HEK293 (cell line): Measurements from ENCODE around the gene HHAT.

Source experiments
- CTCF ChIA-PET: fragments of 350-600 bp; formaldehyde crosslinking; extraction: SDS; loops from one replicate; lab custom pipeline; 2021; ENCODE audit warnings: antibody characterized with exemption; lab: Yijun Ruan, JAX
- POLR2A ChIA-PET: fragments of 300-600 bp; formaldehyde crosslinking; extraction: SDS; loops from one replicate; lab custom pipeline; 2020; ENCODE audit warnings: antibody characterized with exemption, inconsistent platforms; lab: Yijun Ruan, JAX
- H3K27ac ChIP-seq: fragments of 200-500 bp; sonication (Bioruptor generic); 2 replicates; pipeline ENCODE4 v1.5.1; 2014; ENCODE audit warnings: low read depth, low read length, control low read depth, inconsistent platforms; ENCODE audit errors: extremely low read depth
- H3K36me3 ChIP-seq, 2 experiments: fragments of 200-500 bp in 1 of 2; sonication (Bioruptor generic) in 1 of 2; 1 replicate in 1 of 2; 2 replicates in 1 of 2; pipeline ENCODE4 v1.5.1; 2014 to 2017; ENCODE audit warnings: inconsistent platforms in 2 of 2, low read length in 2 of 2; ENCODE audit not compliant: control insufficient read depth in 2 of 2, insufficient read depth in 1 of 2
- H3K4me1 ChIP-seq: fragments of 200-500 bp; sonication (Bioruptor generic); 2 replicates; pipeline ENCODE4 v1.5.1; 2014; ENCODE audit warnings: mild to moderate bottlenecking, low read length, inconsistent platforms; ENCODE audit not compliant: control insufficient read depth, insufficient read depth
- H3K4me3 ChIP-seq: 2 replicates; pipeline ENCODE4 v1.5.1; 2011; ENCODE audit warnings: low read depth, mild to moderate bottlenecking, control low read depth, low read length, moderate library complexity
- H3K9me3 ChIP-seq: fragments of 200-500 bp; sonication (Bioruptor generic); 2 replicates; pipeline ENCODE4 v1.5.1; 2014; ENCODE audit warnings: low read depth, low read length, inconsistent platforms; ENCODE audit not compliant: control insufficient read depth, insufficient read depth
- GLIS2 ChIP-seq: fragments of 450-650 bp; formaldehyde crosslinking; IDR thresholded peaks from 2 replicates; pipeline ENCODE4 v1.5.1; 2016; ENCODE audit warnings: missing biosample characterization, missing genetic modification characterization
- IKZF3 ChIP-seq: fragments of 450-650 bp; IDR thresholded peaks from 2 replicates; pipeline ENCODE4 v1.5.0; 2018; ENCODE audit warnings: missing biosample characterization, mild to moderate bottlenecking, missing genetic modification characterization, moderate library complexity
- MYNN ChIP-seq: fragments of 450-650 bp; formaldehyde crosslinking; IDR thresholded peaks from 2 replicates; pipeline ENCODE4 v1.5.1; 2016; ENCODE audit warnings: missing biosample characterization, missing genetic modification characterization, borderline replicate concordance
- PRDM4 ChIP-seq: fragments of 450-650 bp; formaldehyde crosslinking; IDR thresholded peaks from 2 replicates; pipeline ENCODE4 v1.5.1; 2017; ENCODE audit warnings: missing biosample characterization, missing genetic modification characterization
- SCRT2 ChIP-seq: fragments of 450-650 bp; formaldehyde crosslinking; IDR thresholded peaks from 2 replicates; pipeline ENCODE4 v1.5.1; 2016; ENCODE audit warnings: missing biosample characterization, missing genetic modification characterization
- TCF7L2 ChIP-seq: IDR thresholded peaks from 2 replicates; pipeline ENCODE4 v1.6.1; 2011; ENCODE audit warnings: low read depth, mild to moderate bottlenecking, inconsistent platforms, low read length, moderate library complexity, borderline replicate concordance
- ZBTB21 ChIP-seq: fragments of 450-650 bp; formaldehyde crosslinking; IDR thresholded peaks from 2 replicates; pipeline ENCODE4 v1.5.1; 2017; ENCODE audit warnings: missing biosample characterization, missing genetic modification characterization
- ZBTB48 ChIP-seq: fragments of 450-650 bp; formaldehyde crosslinking; IDR thresholded peaks from 2 replicates; pipeline ENCODE4 v1.5.1; 2016; ENCODE audit warnings: missing biosample characterization, missing genetic modification characterization
- ZFP3 ChIP-seq: fragments of 450-650 bp; formaldehyde crosslinking; IDR thresholded peaks from 2 replicates; pipeline ENCODE4 v1.5.1; 2016; ENCODE audit warnings: low read depth, missing biosample characterization, missing genetic modification characterization
- ZIC2 ChIP-seq: fragments of 450-650 bp; formaldehyde crosslinking; IDR thresholded peaks from 2 replicates; pipeline ENCODE4 v1.5.1; 2016; ENCODE audit warnings: missing biosample characterization, missing genetic modification characterization
- ZNF155 ChIP-seq: fragments of 450-650 bp; formaldehyde crosslinking; IDR thresholded peaks from 2 replicates; pipeline ENCODE4 v1.5.1; 2016; ENCODE audit warnings: missing biosample characterization, missing genetic modification characterization
- ZNF184 ChIP-seq: fragments of 450-650 bp; IDR thresholded peaks from 2 replicates; pipeline ENCODE4 v1.5.1; 2018; ENCODE audit warnings: missing biosample characterization, mild to moderate bottlenecking, missing genetic modification characterization
- ZNF292 ChIP-seq: fragments of 450-650 bp; formaldehyde crosslinking; IDR thresholded peaks from 2 replicates; pipeline ENCODE4 v1.5.1; 2016; ENCODE audit warnings: low read depth, missing biosample characterization, missing genetic modification characterization, borderline replicate concordance
- ZNF302 ChIP-seq: fragments of 450-650 bp; formaldehyde crosslinking; IDR thresholded peaks from 2 replicates; pipeline ENCODE4 v1.5.1; 2016; ENCODE audit warnings: missing biosample characterization, missing genetic modification characterization, low read depth
- ZNF514 ChIP-seq: fragments of 450-650 bp; formaldehyde crosslinking; IDR thresholded peaks from 2 replicates; pipeline ENCODE4 v1.5.1; 2016; ENCODE audit warnings: missing biosample characterization, missing genetic modification characterization
- ZNF529 ChIP-seq: fragments of 450-650 bp; formaldehyde crosslinking; IDR thresholded peaks from 2 replicates; pipeline ENCODE4 v1.5.1; 2017; ENCODE audit warnings: missing genetic modification characterization, missing biosample characterization; ENCODE audit not compliant: insufficient replicate concordance
- ZNF585B ChIP-seq: fragments of 450-650 bp; formaldehyde crosslinking; IDR thresholded peaks from 2 replicates; pipeline ENCODE4 v1.5.1; 2016; ENCODE audit warnings: missing biosample characterization, missing genetic modification characterization
- ZNF626 ChIP-seq: fragments of 450-650 bp; sonication (Bioruptor Pico); formaldehyde crosslinking; IDR thresholded peaks from 2 replicates; pipeline ENCODE4 v1.5.1; 2018; ENCODE audit warnings: missing biosample characterization, missing genetic modification characterization, inconsistent platforms
- ZNF645 ChIP-seq: fragments of 450-650 bp; formaldehyde crosslinking; IDR thresholded peaks from 2 replicates; pipeline ENCODE4; 2016; ENCODE audit warnings: missing biosample characterization, missing genetic modification characterization
- ZNF664 ChIP-seq: fragments of 450-650 bp; formaldehyde crosslinking; IDR thresholded peaks from 2 replicates; pipeline ENCODE4 v1.5.1; 2016; ENCODE audit warnings: missing biosample characterization, missing genetic modification characterization
- ZNF791 ChIP-seq: fragments of 450-650 bp; formaldehyde crosslinking; IDR thresholded peaks from 2 replicates; pipeline ENCODE4 v1.5.1; 2016; ENCODE audit warnings: missing biosample characterization, missing genetic modification characterization
- ZNF830 ChIP-seq: fragments of 450-650 bp; IDR thresholded peaks from 2 replicates; pipeline ENCODE4 v1.5.0; 2018; ENCODE audit warnings: missing biosample characterization, missing genetic modification characterization, low read depth, mild to moderate bottlenecking, moderate library complexity
- ZSCAN30 ChIP-seq: fragments of 450-650 bp; IDR thresholded peaks from 2 replicates; pipeline ENCODE4 v1.5.1; 2018; ENCODE audit warnings: missing biosample characterization, mild to moderate bottlenecking, missing genetic modification characterization, moderate library complexity
- ZSCAN4 ChIP-seq: fragments of 450-650 bp; formaldehyde crosslinking; IDR thresholded peaks from 2 replicates; pipeline ENCODE4 v1.5.1; 2017; ENCODE audit warnings: missing biosample characterization, missing genetic modification characterization
- ZSCAN5A ChIP-seq: fragments of 450-650 bp; formaldehyde crosslinking; IDR thresholded peaks from 2 replicates; pipeline ENCODE4 v1.5.1; 2016; ENCODE audit warnings: missing biosample characterization, missing genetic modification characterization
- TF ChIP-seq, protein P1 (sequence below): fragments of 450-650 bp; formaldehyde crosslinking; IDR thresholded peaks from 2 replicates; pipeline ENCODE4 v1.5.1; 2017; ENCODE audit warnings: missing biosample characterization, missing genetic modification characterization
- TF ChIP-seq, protein P2 (sequence below): fragments of 450-650 bp; formaldehyde crosslinking; IDR thresholded peaks from 2 replicates; pipeline ENCODE4 v1.5.1; 2016; ENCODE audit warnings: missing biosample characterization, missing genetic modification characterization

Gene HHAT

GRCh38 chr1:210635108-210635507 is 306.4 kb downstream of the HHAT start:
- H3K27ac ChIP-seq: no peak overlapping the region
- ChIA-PET POLR2A (no interaction called here), CTCF (interaction anchor here (0.8 kb wide), 1 partner anchor 150 kb away, joined by 4 read pairs; no protein-coding TSS in a partner anchor)
- no peaks in the 10 kb centered on the region for H3K36me3 ChIP-seq
- no peaks in the 10 kb centered on the region for H3K4me1 ChIP-seq
- no peaks in the 10 kb centered on the region for H3K9me3 ChIP-seq
- H3K4me3 ChIP-seq: no peak overlapping the region
- TF ChIP-seq ZNF184 (tag by site-specific recombination): no peak
- no peak for TF ChIP-seq ZNF529 (tag by site-specific recombination)
- no peak for TF ChIP-seq IKZF3 (tag by site-specific recombination)
- TF ChIP-seq ZBTB21: no peak
- TF ChIP-seq ZNF626: no peak
- TF ChIP-seq MYNN: no peak
- TF ChIP-seq ZSCAN30 (tag by site-specific recombination): no peak
- TF ChIP-seq ZNF155 (tag by site-specific recombination): no peak
- TF ChIP-seq ZSCAN5A (tag by site-specific recombination): no peak
- TF ChIP-seq ZIC2 (tag by site-specific recombination): no peak
- no peak for TF ChIP-seq ZNF302 (tag by site-specific recombination)
- no peak for TF ChIP-seq ZNF830
- TF ChIP-seq ZSCAN4 (tag by site-specific recombination): no peak
- TF ChIP-seq SCRT2: no peak
- TF ChIP-seq, protein P1, sequence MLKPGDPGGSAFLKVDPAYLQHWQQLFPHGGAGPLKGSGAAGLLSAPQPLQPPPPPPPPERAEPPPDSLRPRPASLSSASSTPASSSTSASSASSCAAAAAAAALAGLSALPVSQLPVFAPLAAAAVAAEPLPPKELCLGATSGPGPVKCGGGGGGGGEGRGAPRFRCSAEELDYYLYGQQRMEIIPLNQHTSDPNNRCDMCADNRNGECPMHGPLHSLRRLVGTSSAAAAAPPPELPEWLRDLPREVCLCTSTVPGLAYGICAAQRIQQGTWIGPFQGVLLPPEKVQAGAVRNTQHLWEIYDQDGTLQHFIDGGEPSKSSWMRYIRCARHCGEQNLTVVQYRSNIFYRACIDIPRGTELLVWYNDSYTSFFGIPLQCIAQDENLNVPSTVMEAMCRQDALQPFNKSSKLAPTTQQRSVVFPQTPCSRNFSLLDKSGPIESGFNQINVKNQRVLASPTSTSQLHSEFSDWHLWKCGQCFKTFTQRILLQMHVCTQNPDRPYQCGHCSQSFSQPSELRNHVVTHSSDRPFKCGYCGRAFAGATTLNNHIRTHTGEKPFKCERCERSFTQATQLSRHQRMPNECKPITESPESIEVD (tag by site-specific recombination): no peak
- TF ChIP-seq, protein P2, sequence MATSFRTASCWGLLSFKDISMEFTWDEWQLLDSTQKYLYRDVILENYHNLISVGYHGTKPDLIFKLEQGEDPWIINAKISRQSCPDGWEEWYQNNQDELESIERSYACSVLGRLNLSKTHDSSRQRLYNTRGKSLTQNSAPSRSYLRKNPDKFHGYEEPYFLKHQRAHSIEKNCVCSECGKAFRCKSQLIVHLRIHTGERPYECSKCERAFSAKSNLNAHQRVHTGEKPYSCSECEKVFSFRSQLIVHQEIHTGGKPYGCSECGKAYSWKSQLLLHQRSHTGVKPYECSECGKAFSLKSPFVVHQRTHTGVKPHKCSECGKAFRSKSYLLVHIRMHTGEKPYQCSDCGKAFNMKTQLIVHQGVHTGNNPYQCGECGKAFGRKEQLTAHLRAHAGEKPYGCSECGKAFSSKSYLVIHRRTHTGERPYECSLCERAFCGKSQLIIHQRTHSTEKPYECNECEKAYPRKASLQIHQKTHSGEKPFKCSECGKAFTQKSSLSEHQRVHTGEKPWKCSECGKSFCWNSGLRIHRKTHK (tag by site-specific recombination): no peak
- no peak for TF ChIP-seq ZNF292 (tag by site-specific recombination)
- TF ChIP-seq, all 188 proteins: peak for 0

GRCh38 chr1:210641582-210641981 is 312.9 kb downstream of the HHAT start:
- Histone ChIP-seq H3K9me3 (no peaks in the 10 kb centered on the region), H3K36me3 (no peaks in the 10 kb centered on the region), H3K27ac (no peak overlapping the region), H3K4me1 (no peaks in the 10 kb centered on the region), H3K4me3 (no peak overlapping the region)
- TF ChIP-seq PRDM4: no peak
- no peak for TF ChIP-seq ZNF664 (tag by site-specific recombination)
- no peak for TF ChIP-seq ZNF645 (tag by site-specific recombination)
- TF ChIP-seq ZFP3 (tag by site-specific recombination): no peak
- no peak for TF ChIP-seq ZNF585B
- TF ChIP-seq ZSCAN4 (tag by site-specific recombination): no peak
- no peak for TF ChIP-seq ZNF791
- no peak for TF ChIP-seq ZBTB48 (tag by site-specific recombination)
- no peak for TF ChIP-seq GLIS2 (tag by site-specific recombination)
- TF ChIP-seq ZNF514 (tag by site-specific recombination): no peak
- no peak for TF ChIP-seq TCF7L2
- POLR2A ChIA-PET: no interaction called here
- CTCF ChIA-PET: no interaction called here
